H1 (cell line): ENCODE data around the gene FHIT. TPM values are rescaled to one million over a fixed set of nuclear protein-coding genes. Genes with fewer than 3 reads are reported as not detected.

Experiments
- CTCF ChIA-PET: fragments of 300-600 bp; sonication (Branson Sonifier 250); formaldehyde crosslinking; loops from one replicate; lab custom pipeline; 2021; ENCODE audit not compliant: partially characterized antibody; lab: Charles Lee
- POLR2A ChIA-PET: fragments of 300-600 bp; sonication (Branson Sonifier 250); formaldehyde crosslinking; loops from one replicate; lab custom pipeline; 2021; ENCODE audit warnings: inconsistent platforms; ENCODE audit not compliant: partially characterized antibody; lab: Charles Lee
- DNase-seq, 2 experiments: peaks; one replicate each; pipeline versions ENCODE4 v3.0.0 to v3.0.0-alpha.2; 2010 to 2022; ENCODE audit warnings: low spot score in 2 of 2, low read depth in 1 of 2, mixed read lengths in 1 of 2
- FAIRE-seq: peaks from 2 replicates; lab custom pipeline; 2011; peaks lifted over from hg19 to GRCh38; lab: Jason Lieb, UNC
- H2AFZ ChIP-seq: 2 replicates; pipeline ENCODE4 v1.8.1; 2012; ENCODE audit warnings: low read length, inconsistent platforms
- H2AK5ac ChIP-seq: 2 replicates; pipeline ENCODE4 v1.6.1; 2013; ENCODE audit warnings: low read depth, low read length
- H2BK120ac ChIP-seq: replicated peaks from 2 replicates; pipeline ENCODE3; 2013; ENCODE audit warnings: low read depth, low read length, inconsistent platforms
- H2BK12ac ChIP-seq: 2 replicates; pipeline ENCODE4 v1.6.1; 2013; ENCODE audit warnings: low read depth, low read length
- H2BK15ac ChIP-seq: 2 replicates; pipeline ENCODE4 v1.6.1; 2013; ENCODE audit warnings: low read length
- H2BK20ac ChIP-seq: 2 replicates; pipeline ENCODE4 v1.6.1; 2013; ENCODE audit warnings: low read length
- H2BK5ac ChIP-seq: 2 replicates; pipeline ENCODE4 v1.6.1; 2013; ENCODE audit warnings: low read depth, low read length
- H3K14ac ChIP-seq: 2 replicates; pipeline ENCODE4 v1.6.1; 2013; ENCODE audit warnings: inconsistent platforms; ENCODE audit not compliant: insufficient read length
- H3K18ac ChIP-seq: 2 replicates; pipeline ENCODE4 v1.6.1; 2013; ENCODE audit warnings: low read length; ENCODE audit errors: extremely low read depth
- H3K23ac ChIP-seq: 2 replicates; pipeline ENCODE4 v1.6.1; 2013; ENCODE audit warnings: inconsistent platforms; ENCODE audit not compliant: insufficient read length
- H3K23me2 ChIP-seq: 2 replicates; pipeline ENCODE4 v1.6.1; 2013; ENCODE audit warnings: low read depth, low read length
- H3K27ac ChIP-seq: 2 replicates; pipeline ENCODE4 v1.6.1; 2011; ENCODE audit warnings: low read depth, low read length, inconsistent platforms
- H3K27me3 ChIP-seq, 4 experiments: replicated peaks in 1 of 4; 1 replicate in 1 of 4; 2 replicates in 3 of 4; pipeline versions ENCODE4 v1.6.1 to v1.8.1; 2011 to 2013; ENCODE audit warnings: low read length in 3 of 4, mild to moderate bottlenecking in 3 of 4, inconsistent platforms in 2 of 4, mixed read lengths in 2 of 4, moderate library complexity in 1 of 4; ENCODE audit not compliant: control insufficient read depth in 3 of 4, insufficient read depth in 3 of 4; ENCODE audit errors: extremely low read depth in 1 of 4
- H3K36me3 ChIP-seq, 4 experiments: 2 replicates each; pipeline versions ENCODE4 v1.6.1 to v1.8.1; 2011 to 2013; ENCODE audit warnings: mild to moderate bottlenecking in 4 of 4, low read length in 3 of 4, moderate library complexity in 2 of 4, control low read depth in 1 of 4, inconsistent platforms in 1 of 4; ENCODE audit not compliant: insufficient read depth in 4 of 4, control insufficient read depth in 2 of 4
- H3K4ac ChIP-seq: replicated peaks from 2 replicates; pipeline ENCODE3; 2013; ENCODE audit warnings: low read length, low read depth, mixed read lengths, inconsistent platforms; ENCODE audit not compliant: insufficient read length
- H3K4me1 ChIP-seq, 4 experiments: replicated peaks in 1 of 4; 1 replicate in 1 of 4; 2 replicates in 3 of 4; pipeline versions ENCODE4 v1.6.1 to v1.8.1; 2011 to 2013; ENCODE audit warnings: low read length in 3 of 4, inconsistent platforms in 2 of 4, mixed read lengths in 1 of 4; ENCODE audit not compliant: insufficient read depth in 4 of 4, control insufficient read depth in 3 of 4
- H3K4me2 ChIP-seq, 2 experiments: 2 replicates each; pipeline versions ENCODE4 v1.6.1 to v1.8.1; 2011 to 2013; ENCODE audit warnings: low read depth in 2 of 2, low read length in 2 of 2, control low read depth in 1 of 2, inconsistent platforms in 1 of 2, mild to moderate bottlenecking in 1 of 2; ENCODE audit not compliant: insufficient read depth in 1 of 2
- H3K4me3 ChIP-seq, 4 experiments: fragments of 200-600, 300-600 bp in 1 of 4; sonication (generic), shearing (Covaris generic), sonication (Bioruptor Twin) in 1 of 4; 2 replicates each; pipeline versions ENCODE4 v1.5.1 to v1.8.1; 2011 to 2016; ENCODE audit warnings: low read length in 4 of 4, low read depth in 3 of 4, control low read depth in 2 of 4, inconsistent platforms in 2 of 4, mild to moderate bottlenecking in 2 of 4, mixed read lengths in 1 of 4, moderate library complexity in 1 of 4; ENCODE audit not compliant: insufficient read depth in 2 of 4; ENCODE audit errors: extremely low read depth in 1 of 4
- H3K56ac ChIP-seq: replicated peaks from 2 replicates; pipeline ENCODE3; 2013; ENCODE audit warnings: low read depth, mild to moderate bottlenecking, mixed read lengths, low read length, inconsistent platforms; ENCODE audit not compliant: insufficient read length
- H3K79me1 ChIP-seq: 2 replicates; pipeline ENCODE4 v1.6.1; 2013; ENCODE audit warnings: low read depth, low read length, control low read depth
- H3K79me2 ChIP-seq, 2 experiments: 2 replicates each; pipeline versions ENCODE4 v1.6.1 to v1.8.1; 2012 to 2013; ENCODE audit warnings: low read length in 2 of 2, mild to moderate bottlenecking in 2 of 2, inconsistent platforms in 1 of 2; ENCODE audit not compliant: insufficient read depth in 2 of 2, control insufficient read depth in 1 of 2
- H3K9ac ChIP-seq, 4 experiments: replicated peaks in 1 of 4; 1 replicate in 1 of 4; 2 replicates in 3 of 4; pipeline versions ENCODE4 v1.6.1 to v1.8.1; 2011 to 2013; ENCODE audit warnings: low read depth in 3 of 4, low read length in 3 of 4, control low read depth in 2 of 4, mild to moderate bottlenecking in 2 of 4, moderate library complexity in 2 of 4, inconsistent platforms in 1 of 4; ENCODE audit errors: extremely low read depth in 1 of 4
- H3K9me3 ChIP-seq, 2 experiments: 2 replicates each; pipeline versions ENCODE4 v1.6.1 to v1.8.1; 2012 to 2013; ENCODE audit warnings: mild to moderate bottlenecking in 2 of 2, moderate library complexity in 2 of 2, control low read depth in 1 of 2, inconsistent platforms in 1 of 2, low read depth in 1 of 2, low read length in 1 of 2, mixed read lengths in 1 of 2; ENCODE audit not compliant: insufficient read depth in 2 of 2
- H4K20me1 ChIP-seq, 2 experiments: replicated peaks in 1 of 2; 2 replicates each; pipeline versions ENCODE3 to v1.8.1; 2011 to 2013; ENCODE audit warnings: inconsistent platforms in 2 of 2, low read length in 2 of 2, mild to moderate bottlenecking in 1 of 2; ENCODE audit not compliant: insufficient read depth in 2 of 2, control insufficient read depth in 1 of 2
- H4K5ac ChIP-seq: 2 replicates; pipeline ENCODE4 v1.6.1; 2013; ENCODE audit warnings: low read length, low read depth, mixed read lengths, inconsistent platforms; ENCODE audit not compliant: insufficient read length
- H4K8ac ChIP-seq: 2 replicates; pipeline ENCODE4 v1.8.0; 2013; ENCODE audit warnings: mild to moderate bottlenecking, moderate library complexity, low read length, inconsistent platforms; ENCODE audit not compliant: insufficient read depth; ENCODE audit errors: extremely low read depth
- H4K91ac ChIP-seq: replicated peaks from 2 replicates; pipeline ENCODE3; 2013; ENCODE audit warnings: low read length, mixed read lengths, inconsistent platforms; ENCODE audit not compliant: insufficient read length
- ASH2L ChIP-seq: fragments of 200-600, 300-600 bp; sonication (generic); IDR thresholded peaks from one replicate; pipeline ENCODE4 v1.7.1; 2017; ENCODE audit warnings: low read length
- CBX8 ChIP-seq: fragments of 300-800, 300-1000 bp; sonication (generic); IDR thresholded peaks from 2 replicates; pipeline ENCODE4 v1.7.1; 2016; ENCODE audit warnings: low read depth, low read length, borderline replicate concordance
- CHD1 ChIP-seq: IDR thresholded peaks from 2 replicates; pipeline ENCODE4 v1.6.1; 2012; ENCODE audit warnings: low read depth, low read length, improper control_type of control experiment
- CTCF ChIP-seq, 3 experiments: IDR thresholded peaks; 1 replicate in 2 of 3; 2 replicates in 1 of 3; pipeline versions ENCODE4 v1.5.1 to v1.6.1; 2011; ENCODE audit warnings: low read length in 3 of 3, mild to moderate bottlenecking in 3 of 3, inconsistent platforms in 2 of 3, low read depth in 1 of 3, moderate library complexity in 1 of 3; ENCODE audit not compliant: insufficient read depth in 1 of 3; ENCODE audit errors: control extremely low read depth in 1 of 3
- E2F6 ChIP-seq: IDR thresholded peaks from 2 replicates; pipeline ENCODE4 v1.6.1; 2012; ENCODE audit warnings: inconsistent platforms
- KDM5A ChIP-seq: fragments of 200-600 bp; IDR thresholded peaks from 2 replicates; pipeline ENCODE4 v1.7.1; 2012; ENCODE audit warnings: mild to moderate bottlenecking, low read length, inconsistent platforms, mixed read lengths
- MAX ChIP-seq: IDR thresholded peaks from 2 replicates; pipeline ENCODE4 v1.6.1; 2012; ENCODE audit warnings: inconsistent platforms
- POLR2AphosphoS5 ChIP-seq: IDR thresholded peaks from 2 replicates; pipeline ENCODE4 v1.6.1; 2011; ENCODE audit warnings: low read depth, low read length
- RAD21 ChIP-seq, 2 experiments: IDR thresholded peaks in 1 of 2; conservative IDR thresholded peaks in 1 of 2; 2 replicates each; pipeline ENCODE4 v1.6.1; 2011; ENCODE audit warnings: low read depth in 2 of 2, low read length in 2 of 2, improper control_type of control experiment in 1 of 2, inconsistent platforms in 1 of 2, mild to moderate bottlenecking in 1 of 2, moderate library complexity in 1 of 2
- TBP ChIP-seq: IDR thresholded peaks from 2 replicates; pipeline ENCODE4 v1.6.1; 2011; ENCODE audit warnings: low read depth, low read length, improper control_type of control experiment
- ZNF274 ChIP-seq: IDR thresholded peaks from 2 replicates; pipeline ENCODE4 v1.7.0; 2012; ENCODE audit warnings: low read length, borderline replicate concordance; ENCODE audit errors: extremely low read depth
- WGBS, 2 experiments: shearing (Covaris generic) in 1 of 2; methylation state at CpG; one replicate each; pipeline versions ENCODE4 v1.1.6 to v1.1.7; 2013 to 2015; ENCODE audit warnings: low lambda C conversion rate in 2 of 2, mixed read lengths in 2 of 2, inconsistent platforms in 1 of 2, low coverage in 1 of 2, missing lambda C conversion rate in 1 of 2; ENCODE audit not compliant: insufficient replicate concordance in 2 of 2, insufficient coverage in 1 of 2, insufficient read length in 1 of 2; ENCODE audit errors: extremely low coverage in 1 of 2, missing lambda C conversion rate in 1 of 2; 5-methylcytosine and 5-hydroxymethylcytosine counted together
- polyA plus RNA-seq, 7 experiments: library from polyadenylated mRNA; depleted of rRNA in 3 of 7; stranded (reverse) in 5 of 7; unstranded in 2 of 7; fragments of >200 nt in 5 of 7; fragments of 200-250 nt in 2 of 7; gene quantifications; 1 replicate in 5 of 7; 2 replicates in 1 of 7; 4 replicates in 1 of 7; pipeline versions ENCODE4 v1.2.1 to v1.2.3, GENCODE V29; 2011 to 2013; ENCODE audit warnings: missing spikeins in 2 of 7, mixed read lengths in 2 of 7
- total RNA-seq: library from RNA; stranded (reverse); fragmentation: NEBNext Ultra II Directional; extraction: Animal tissue kit (Norgen Biotek cat#: 25700); gene quantifications from 2 replicates; pipeline ENCODE4 v1.2.1, GENCODE V29; 2021

The FHIT gene
- total and polyA plus RNA-seq, 2 of the 8 experiments (the other 6 are each of a cell fraction or from before 2014, with no cell fraction given): 1.2 to 3.2 TPM

- no peak overlapping the region for H3K14ac ChIP-seq
- TF ChIP-seq CBX8 (no peak), MAX (no peak), ZNF274 (no peak), ASH2L (no peak), TBP (no peak), CHD1 (no peak), E2F6 (no peak), CTCF (IDR thresholded peaks at IDR 0.05; ENCODE audit: control extremely low read depth in 1 of 3, insufficient read depth in 1 of 3, low read depth in 1 of 3, low read length in 3 of 3) (no peak), POLR2AphosphoS5 (no peak), RAD21 (IDR thresholded peaks at IDR 0.05 in 1 of 2, conservative IDR thresholded peaks at IDR 0.05 in 1 of 2; ENCODE audit: low read depth in 2 of 2, low read length in 2 of 2) (no peak), KDM5A (no peak)
These were observed 974.6 kb downstream of the FHIT start for GRCh38 chr3:60276615-60277014.

More at GRCh38 chr3:60276615-60277014, 974.6 kb downstream of the FHIT start:
- Histone ChIP-seq H2BK5ac (no peak overlapping the region), H3K27me3 (no peaks in the 10 kb centered on the region), H3K4me2 (no peak overlapping the region), H3K4ac (no peak overlapping the region), H3K36me3 (no peaks in the 10 kb centered on the region), H3K4me1 (peaks cover 0 to 3% (median 1%) of the 10 kb centered on the region in 4 experiments; a peak in 2 of 7 replicates), H3K9me3 (no peaks in the 10 kb centered on the region), H3K18ac (no peak overlapping the region), H2BK12ac (no peak overlapping the region), H2BK15ac (no peak overlapping the region), H3K27ac (no peak overlapping the region), H4K8ac (no peak overlapping the region), H3K79me1 (no peaks in the 10 kb centered on the region), H2BK120ac (no peak overlapping the region), H4K5ac (no peak overlapping the region), H3K4me3 (no peak overlapping the region), H2AFZ (no peak overlapping the region), H2BK20ac (no peak overlapping the region), H3K79me2 (no peaks in the 10 kb centered on the region), H4K91ac (no peak overlapping the region), H3K23me2 (no peaks in the 10 kb centered on the region), H3K56ac (no peak overlapping the region), H3K23ac (no peak overlapping the region), H3K9ac (no peak overlapping the region), H4K20me1 (no peaks in the 10 kb centered on the region), H2AK5ac (no peak overlapping the region)
- FAIRE-seq: no peak
- 47% methylated on average over 2 of the region's 2 CpGs; no CpG with 5 or more reads in 1 of the 2 experiments for WGBS, 2 experiments
- ChIA-PET CTCF (no interaction called here), POLR2A (no interaction called here)
- DNase-seq: no peak
